GM12875 (cell line): Measurements from ENCODE around the gene PAMR1.

Experiments used
- H3K4me3 ChIP-seq: one replicate; pipeline ENCODE4 v1.5.1; 2011; ENCODE audit warnings: low read depth, low read length, control low read depth
- CTCF ChIP-seq: IDR thresholded peaks from 2 replicates; pipeline ENCODE4 v1.5.1; 2011; ENCODE audit warnings: low read depth, mild to moderate bottlenecking, control low read depth, inconsistent platforms, low read length, moderate library complexity, borderline replicate concordance; ENCODE audit not compliant: insufficient read depth

The PAMR1 gene

GRCh38 chr11:35461917-35462538, 63.4 kb downstream of the PAMR1 start:
- no peak for TF ChIP-seq CTCF
- no peak overlapping the region for H3K4me3 ChIP-seq

DNA sequence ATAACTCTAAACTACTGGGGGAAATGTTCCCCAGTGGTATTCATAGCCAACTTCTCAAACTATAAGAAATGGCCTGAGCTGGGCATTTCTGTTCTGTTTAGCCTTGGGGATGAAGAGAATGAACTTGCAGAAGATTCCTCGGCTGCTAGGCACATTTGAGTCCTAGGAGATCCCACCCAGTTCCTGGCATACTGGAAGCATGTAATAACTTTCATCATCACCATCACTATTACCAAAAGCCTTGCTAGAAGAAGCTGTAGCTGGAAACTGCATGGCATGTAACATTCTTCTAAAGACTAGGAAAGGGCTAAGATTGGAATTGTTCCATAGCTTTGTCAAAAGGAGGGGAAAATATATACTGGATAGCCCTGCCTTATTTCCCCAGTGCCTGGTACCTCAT, 65.9 kb downstream of the PAMR1 start:
- no peak for TF ChIP-seq CTCF
- no peak overlapping the region for H3K4me3 ChIP-seq

- TF ChIP-seq CTCF: no peak
- no peak overlapping the region for H3K4me3 ChIP-seq
Measured at GRCh38 chr11:35458846-35459245, 66.6 kb downstream of the PAMR1 start.

DNA sequence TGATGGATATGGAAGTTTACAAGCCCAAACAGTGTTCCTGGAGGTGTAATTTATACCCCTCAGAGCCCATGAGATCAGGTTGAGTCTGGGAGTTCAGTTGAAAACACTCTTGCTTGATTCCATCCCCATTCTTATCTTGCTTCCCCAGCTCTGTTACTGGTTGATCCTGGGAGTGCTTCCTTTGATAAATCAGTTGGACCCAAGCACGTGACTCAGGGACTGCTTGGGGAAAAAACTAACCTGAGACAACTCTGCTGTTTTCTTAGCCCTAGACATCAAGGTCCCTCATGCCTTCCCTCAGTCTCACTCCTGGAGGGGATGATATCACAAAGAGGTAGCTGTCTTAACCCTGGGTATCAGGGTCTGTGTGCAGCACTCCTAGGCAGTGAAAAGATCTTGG, 71.1 kb downstream of the PAMR1 start:
- H3K4me3 ChIP-seq: no peak overlapping the region
- no peak for TF ChIP-seq CTCF

- TF ChIP-seq CTCF: no peak
- no peak overlapping the region for H3K4me3 ChIP-seq
Measured at GRCh38 chr11:35436581-35437250, 88.7 kb downstream of the PAMR1 start.

DNA sequence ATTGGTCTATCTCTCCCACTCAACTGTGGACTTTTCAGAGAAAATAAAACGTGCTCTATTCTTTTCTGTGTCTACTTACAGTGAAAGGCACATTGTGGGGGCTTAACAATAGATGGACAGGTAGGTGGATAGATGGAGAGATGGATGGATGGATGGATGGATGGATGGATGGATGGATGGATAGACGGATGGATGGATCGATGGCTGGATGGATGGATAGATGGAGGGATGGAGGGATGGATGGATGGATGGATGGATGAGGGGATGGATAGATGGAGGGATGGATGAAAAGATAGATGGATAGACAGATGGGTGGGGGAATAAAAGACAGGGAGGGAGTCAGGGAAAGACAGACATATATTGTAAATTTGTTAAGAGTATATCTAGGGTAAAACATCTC, 91.8 kb downstream of the PAMR1 start:
- TF ChIP-seq CTCF: no peak
- no peak overlapping the region for H3K4me3 ChIP-seq

DNA sequence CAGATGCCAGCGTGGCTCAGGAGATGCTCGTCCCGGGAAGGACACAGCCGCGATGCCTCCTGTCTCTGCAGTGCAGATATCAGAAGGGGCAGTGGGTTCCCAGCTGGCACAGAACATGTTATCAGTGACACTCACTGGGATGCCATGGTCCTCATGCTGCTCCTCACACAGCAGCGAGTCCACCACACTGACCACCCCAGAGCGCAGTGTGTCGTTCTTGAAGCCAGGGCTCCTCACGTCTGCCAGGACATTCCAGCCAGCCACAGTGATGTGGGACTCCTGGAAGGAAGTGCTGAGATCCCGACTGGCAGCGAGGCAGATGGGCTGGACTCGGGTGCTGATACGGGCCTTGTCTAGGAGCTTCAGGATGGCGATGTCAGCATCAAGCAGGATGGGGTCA, 93.0 kb downstream of the PAMR1 start:
- no peak for TF ChIP-seq CTCF
- H3K4me3 ChIP-seq: no peak overlapping the region
